Left lung (tissue), 10 donors: ENCODE measurements around the gene BICDL2. TPM values are rescaled to one million over a fixed set of nuclear protein-coding genes. Genes with fewer than 3 reads are reported as not detected.
"Not testable (repeated sequence)": the region's sequence is repeated elsewhere in the genome, so short reads cannot be mapped to it uniquely, and the experiment has no call there.

Experiments used
- ATAC-seq: fragments of 200-7000 bp; cut with Tn5 transposase; one replicate; pipeline ENCODE4 v1.9.1; 2020; ENCODE audit warnings: moderate library complexity
- DNase-seq, 4 donors: peaks; one replicate each; pipeline ENCODE4 v3.0.0-alpha.2; 2013 to 2020
- H3K27ac ChIP-seq, 2 donors: fragments of 200-600 bp; sonication (generic) in 1 of 2; one replicate each; pipeline versions ENCODE4 v1.5.0 to v1.8.0; 2020 to 2021
- H3K27me3 ChIP-seq, 2 donors: fragments of 200-600 bp; sonication (generic) in 1 of 2; one replicate each; pipeline versions ENCODE4 v1.5.0 to v1.8.0; 2020 to 2021
- H3K36me3 ChIP-seq, 2 donors: fragments of 200-600 bp; sonication (generic) in 1 of 2; one replicate each; pipeline versions ENCODE4 v1.5.0 to v1.8.0; 2020 to 2021
- H3K4me1 ChIP-seq, 2 donors: fragments of 200-600 bp; one replicate each; pipeline ENCODE4 v1.8.0; 2021
- H3K4me3 ChIP-seq, 2 donors: fragments of 200-600 bp; sonication (generic) in 1 of 2; one replicate each; pipeline versions ENCODE4 v1.5.0 to v1.8.0; 2020 to 2021; ENCODE audit warnings: mild to moderate bottlenecking in 1 of 2
- H3K9me3 ChIP-seq, 2 donors: fragments of 200-600 bp; sonication (generic) in 1 of 2; one replicate each; pipeline versions ENCODE4 v1.5.0 to v1.8.0; 2020 to 2021
- CTCF ChIP-seq, 2 donors: fragments of 200-600 bp; sonication (generic) in 1 of 2; IDR thresholded peaks; one replicate each; pipeline versions ENCODE4 v1.5.0 to v1.8.0; 2021; ENCODE audit warnings: antibody characterized with exemption in 2 of 2
- intact Hi-C, 2 donors: fragments of 100-400 bp; cut with DNase I; formaldehyde crosslinking; loops; one replicate each; pipeline versions ENCODE4 v1.11.2 to v1.14.2; 2022
- polyA plus RNA-seq, 6 donors: library from polyadenylated mRNA; unstranded; fragments of 120-200 nt; gene quantifications; one replicate each; pipeline ENCODE4 v1.2.1, GENCODE V29; 2013; ENCODE audit not compliant: insufficient read length in 6 of 6
- total RNA-seq, 2 donors: library from RNA; stranded (reverse); fragmentation: NEBNext Ultra II Directional; extraction: Animal tissue kit (Norgen Biotek cat#: 25700); gene quantifications; one replicate each; pipeline ENCODE4 v1.2.1, GENCODE V29; 2021
- donor health status: DM: no; HTN: yes; CAD: no.
- donor health status: DM: no; HTN: no; CAD: no.

BICDL2 gene
- total and polyA plus RNA-seq, 8 donors, result 2.5 to 18.1 (median 3.9) TPM

GRCh38 chr16:3054965-3055733, 18.4 kb upstream of the BICDL2 start:
- no peak for DNase-seq
- peak overlapping the region in 1 of 2 donors; percentile 82 for H3K27ac ChIP-seq
- H3K27me3 ChIP-seq, result peaks cover 0 to 3% of the 10 kb centered on the region in 2 donors
- intact Hi-C loops, result no loop called here
- TF ChIP-seq CTCF (IDR thresholded peaks at IDR 0.05), result no peak
- H3K9me3 ChIP-seq, result no peaks in the 10 kb centered on the region
- peaks cover 0 to 6% of the 10 kb centered on the region in 2 donors for H3K36me3 ChIP-seq
- ATAC-seq, result no peak
- peaks cover 12 to 74% of the 10 kb centered on the region in 2 donors for H3K4me1 ChIP-seq
- H3K4me3 ChIP-seq, result peak overlapping the region in 1 of 2 donors; percentile 13

- intact Hi-C loops, ATAC-seq, H3K36me3 ChIP-seq, H3K4me3 ChIP-seq, DNase-seq, H3K9me3 ChIP-seq: not testable (repeated sequence)
- Histone ChIP-seq H3K27ac (peak overlapping the region in 1 of 2 donors; percentile 86), H3K4me1 (peaks cover 6 to 72% of the 10 kb centered on the region in 2 donors), H3K27me3 (peaks cover 14 to 21% of the 10 kb centered on the region in 2 donors)
Observed at GRCh38 chr16:3053330-3053710, 16.6 kb upstream of the BICDL2 start.

GRCh38 chr16:3052571-3053329, 16.0 kb upstream of the BICDL2 start:
- H3K36me3 ChIP-seq, H3K9me3 ChIP-seq, intact Hi-C loops, DNase-seq, ATAC-seq, H3K4me3 ChIP-seq: not testable (repeated sequence)
- peaks cover 14 to 27% of the 10 kb centered on the region in 2 donors for H3K27me3 ChIP-seq
- H3K4me1 ChIP-seq, result peaks cover 0 to 71% of the 10 kb centered on the region in 2 donors
- H3K27ac ChIP-seq, result peak overlapping the region in 1 of 2 donors; percentile 86

GRCh38 chr16:3051494-3051893, 14.8 kb upstream of the BICDL2 start:
- H3K27me3 ChIP-seq, result peaks cover 25 to 39% of the 10 kb centered on the region in 2 donors
- no peak overlapping the region for H3K4me3 ChIP-seq
- DNase-seq, result no peak
- no peaks in the 10 kb centered on the region for H3K9me3 ChIP-seq
- no peak for ATAC-seq
- intact Hi-C loops, result no loop called here
- H3K36me3 ChIP-seq, result no peaks in the 10 kb centered on the region
- no peak for TF ChIP-seq CTCF (IDR thresholded peaks at IDR 0.05)
- peak overlapping the region in 1 of 2 donors; percentile 86 for H3K27ac ChIP-seq
- H3K4me1 ChIP-seq, result peaks cover 2 to 64% of the 10 kb centered on the region in 2 donors

GRCh38 chr16:3051009-3051408, 14.3 kb upstream of the BICDL2 start:
- Histone ChIP-seq H3K4me3 (peak overlapping the region in 1 of 2 donors; percentile 3), H3K9me3 (no peaks in the 10 kb centered on the region), H3K27me3 (peaks cover 30 to 44% of the 10 kb centered on the region in 2 donors), H3K36me3 (no peaks in the 10 kb centered on the region), H3K4me1 (peaks cover 7 to 64% of the 10 kb centered on the region in 2 donors), H3K27ac (peak overlapping the region in 1 of 2 donors; percentile 86)
- ATAC-seq, result no peak
- no peak for TF ChIP-seq CTCF (IDR thresholded peaks at IDR 0.05)
- no peak for DNase-seq
- intact Hi-C loops, result no loop called here

GRCh38 chr16:3050487-3050886, 13.7 kb upstream of the BICDL2 start:
- DNase-seq (no peak), ATAC-seq (no peak)
- Histone ChIP-seq H3K4me1 (peaks cover 12 to 66% of the 10 kb centered on the region in 2 donors), H3K9me3 (no peaks in the 10 kb centered on the region), H3K4me3 (peak overlapping the region in 1 of 2 donors; percentile 3), H3K36me3 (no peaks in the 10 kb centered on the region), H3K27me3 (peaks cover 35 to 49% of the 10 kb centered on the region in 2 donors), H3K27ac (peak overlapping the region in 1 of 2 donors; percentile 86)
- no peak for TF ChIP-seq CTCF (IDR thresholded peaks at IDR 0.05)
- intact Hi-C loops, result no loop called here
